Fibroblast of upper back skin (primary cell): ENCODE results near the gene OR4N2.
"Not testable (repeated sequence)": the region's sequence is repeated elsewhere in the genome, so short reads cannot be mapped to it uniquely, and the experiment has no call there.

Experiments
- DNase-seq: peaks from one replicate; pipeline ENCODE4 v3.0.0-alpha.2; 2013

The OR4N2 gene

GRCh38 chr14:19838433-19838832 is 34.9 kb downstream of the OR4N2 start:
- DNase-seq, result no peak

GRCh38 chr14:19851365-19851764 is 47.8 kb downstream of the OR4N2 start:
- no peak for DNase-seq

GRCh38 chr14:19866061-19866669 is 62.6 kb downstream of the OR4N2 start:
- DNase-seq, result not testable (repeated sequence)

GRCh38 chr14:19873178-19873577 is 69.6 kb downstream of the OR4N2 start:
- DNase-seq, result no peak

GRCh38 chr14:19874842-19875241 is 71.3 kb downstream of the OR4N2 start, which contains the start of gene OR4K2:
Gene OR4K2 (plus strand): TSS chr14:19875142. CDS start chr14:19876268, 1,126 bp downstream.
- no peak for DNase-seq

GRCh38 chr14:19878029-19878642 is 74.6 kb downstream of the OR4N2 start:
- no peak for DNase-seq
